GM19193 (cell line): ENCODE data around the gene HMGA1.

Experiments used
- POLR2A ChIP-seq: IDR thresholded peaks from 4 replicates; pipeline ENCODE4 v1.6.1; 2011; ENCODE audit not compliant: insufficient read depth, insufficient read length; ENCODE audit errors: extremely low read depth

Gene HMGA1

DNA sequence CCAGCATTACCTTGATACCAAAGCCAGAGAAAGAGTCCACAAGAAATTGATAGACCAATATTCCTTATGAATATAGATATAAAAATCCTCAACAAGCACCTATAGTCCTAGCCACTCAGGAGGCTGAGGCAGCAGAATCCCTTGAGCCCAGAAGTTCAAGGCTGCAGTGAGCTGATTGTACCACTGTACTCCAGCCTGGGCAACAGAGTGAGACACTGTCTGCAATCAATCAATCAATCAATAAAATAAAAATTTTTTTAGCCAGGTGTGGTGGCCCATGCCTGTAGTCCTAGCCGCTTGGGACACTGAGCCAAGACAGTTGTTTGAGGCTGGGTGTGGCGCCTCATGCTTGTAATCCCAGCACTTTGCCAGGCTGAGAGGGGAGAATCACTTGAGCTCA is 31.1 kb downstream of the HMGA1 start:
- TF ChIP-seq POLR2A: no peak

GRCh38 chr6:34272013-34272926 is 35.6 kb downstream of the HMGA1 start:
- TF ChIP-seq POLR2A: no peak

DNA sequence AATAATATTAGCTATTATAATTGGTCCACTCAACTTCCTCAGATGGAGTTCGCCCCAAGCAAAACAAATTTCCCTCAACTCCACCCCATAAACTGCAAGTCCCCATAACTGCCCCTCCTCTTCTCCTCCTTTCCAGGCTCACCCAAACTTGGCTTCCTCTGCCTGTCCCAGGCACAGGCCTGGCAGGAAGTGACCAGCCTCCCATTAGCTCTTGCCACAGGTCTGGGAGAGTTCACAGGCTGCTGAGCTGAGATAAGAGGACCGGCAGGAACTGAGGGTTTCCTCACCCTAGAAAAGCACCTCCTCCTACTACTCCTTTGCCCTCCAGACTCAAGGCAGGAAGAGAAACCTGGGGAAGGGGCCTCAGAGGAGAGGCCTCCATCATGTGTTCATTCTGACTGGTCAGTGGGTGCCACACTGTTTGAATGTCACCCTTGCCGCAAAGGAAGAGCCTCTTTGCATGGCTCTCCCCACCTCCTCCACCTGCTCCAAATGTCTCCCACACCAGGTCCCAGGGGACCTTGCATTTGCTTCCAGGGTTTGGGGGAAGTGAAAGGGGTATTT is 36.7 kb downstream of the HMGA1 start:
- TF ChIP-seq POLR2A: no peak

DNA sequence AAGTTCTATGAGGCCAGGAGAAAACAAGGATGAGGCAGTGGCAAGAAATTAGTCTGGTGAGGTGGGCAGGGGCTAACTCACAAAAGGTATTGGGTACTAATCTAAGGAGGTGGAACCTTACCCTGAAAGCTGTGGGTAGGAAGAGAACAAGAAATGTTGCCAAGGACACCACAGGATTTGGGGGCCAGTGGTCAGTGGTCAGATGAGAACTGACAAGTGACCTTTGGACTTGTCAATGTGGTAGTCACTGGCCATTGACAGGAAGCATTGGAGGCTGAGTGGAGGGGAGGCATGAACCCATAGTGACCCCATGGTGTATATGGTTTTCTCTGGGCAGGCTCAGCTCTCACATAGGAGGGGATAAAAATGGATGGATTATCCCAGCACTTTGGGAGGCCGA is 37.5 kb downstream of the HMGA1 start:
- no peak for TF ChIP-seq POLR2A

- TF ChIP-seq POLR2A: no peak
Measured at GRCh38 chr6:34275128-34275804, 38.6 kb downstream of the HMGA1 start.

DNA sequence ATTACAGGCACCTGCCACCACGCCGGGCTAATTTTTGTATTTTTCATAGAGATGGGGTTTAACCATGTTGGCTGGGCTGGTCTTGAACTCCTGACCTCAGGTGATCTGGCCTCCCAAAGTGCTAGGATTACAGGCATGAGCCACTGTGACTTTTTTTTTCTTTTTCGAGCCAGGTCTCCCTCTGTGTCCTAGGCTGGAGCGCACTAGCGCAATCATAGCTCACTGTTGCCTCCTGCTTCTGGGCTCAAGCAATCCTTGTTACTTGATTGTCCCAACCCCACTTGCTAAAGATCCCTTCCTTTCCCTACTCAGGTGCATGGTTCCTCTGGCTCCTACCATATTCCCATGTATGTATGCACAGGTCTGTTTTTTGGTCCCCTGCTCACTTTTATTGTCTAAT is 39.5 kb downstream of the HMGA1 start:
- no peak for TF ChIP-seq POLR2A

GRCh38 chr6:34276881-34277762 is 40.4 kb downstream of the HMGA1 start:
- no peak for TF ChIP-seq POLR2A

DNA sequence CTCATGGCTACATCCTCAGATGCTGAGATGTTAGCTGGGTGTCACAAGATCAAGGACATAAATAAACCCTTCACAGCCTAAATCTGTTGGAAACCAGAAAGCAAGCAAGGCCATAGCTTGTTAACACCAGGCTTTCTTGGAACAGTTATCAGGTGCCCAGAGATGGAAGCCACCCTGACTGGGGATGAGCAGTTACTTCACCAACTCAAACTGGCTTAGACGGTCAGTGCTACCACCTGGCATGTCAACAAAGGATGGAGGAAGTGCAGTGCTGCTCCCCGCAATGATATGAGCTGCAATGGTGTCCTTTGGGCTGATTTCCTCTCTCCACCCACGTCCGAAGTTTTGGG is 41.1 kb downstream of the HMGA1 start:
- TF ChIP-seq POLR2A: no peak

DNA sequence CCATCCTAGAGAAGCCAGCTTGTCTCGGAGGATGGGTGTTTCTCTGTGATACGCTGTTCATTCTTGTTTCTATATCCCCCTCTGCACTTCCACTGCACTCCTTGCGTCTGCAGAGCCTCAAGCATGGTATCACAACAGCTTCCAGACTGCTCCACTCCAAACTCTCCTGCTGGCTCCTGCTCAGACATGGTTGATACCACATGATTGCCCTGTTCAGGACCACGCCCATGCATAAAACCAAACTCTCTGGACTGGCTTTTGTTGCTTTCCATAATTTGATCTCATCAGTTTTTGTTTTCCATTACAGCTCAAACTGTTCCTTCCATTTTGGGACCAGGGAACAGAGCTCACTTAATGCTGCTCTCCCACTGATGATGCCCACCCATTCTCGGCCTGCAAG is 42.2 kb downstream of the HMGA1 start:
- TF ChIP-seq POLR2A: no peak

GRCh38 chr6:34280216-34280615 is 43.5 kb downstream of the HMGA1 start:
- TF ChIP-seq POLR2A: no peak

DNA sequence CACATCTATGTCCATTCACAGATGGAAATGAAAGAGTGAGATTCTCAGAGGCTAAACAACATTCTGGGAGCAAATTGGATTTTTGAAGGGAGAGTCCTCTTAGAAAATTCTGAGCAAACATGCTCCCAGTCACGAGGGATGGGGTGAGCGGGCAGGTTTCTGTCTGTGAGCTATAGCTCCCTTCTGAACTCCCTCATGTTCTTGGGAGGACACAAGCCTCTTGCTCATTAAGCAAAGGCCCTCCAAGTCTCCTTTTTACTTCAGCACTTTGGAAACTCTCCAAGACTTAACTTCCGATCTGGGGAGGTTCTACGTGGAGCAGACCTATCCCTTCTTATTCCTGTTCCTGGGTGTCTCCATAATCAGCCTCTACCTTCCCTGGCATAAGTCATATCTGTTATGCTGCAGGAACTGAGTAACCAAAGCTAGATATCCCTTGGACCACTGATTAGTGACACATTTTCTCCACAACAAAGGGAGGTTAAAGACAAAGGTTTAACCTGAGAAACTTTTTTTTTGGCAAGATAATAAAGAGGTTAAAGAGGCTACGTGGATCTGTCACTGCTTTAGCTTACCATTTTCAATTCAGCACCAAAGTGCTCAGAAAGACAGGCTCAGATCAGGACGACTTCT is 45.1 kb downstream of the HMGA1 start:
- no peak for TF ChIP-seq POLR2A

- TF ChIP-seq POLR2A: no peak
Measured at GRCh38 chr6:34284563-34285447, 48.1 kb downstream of the HMGA1 start.

DNA sequence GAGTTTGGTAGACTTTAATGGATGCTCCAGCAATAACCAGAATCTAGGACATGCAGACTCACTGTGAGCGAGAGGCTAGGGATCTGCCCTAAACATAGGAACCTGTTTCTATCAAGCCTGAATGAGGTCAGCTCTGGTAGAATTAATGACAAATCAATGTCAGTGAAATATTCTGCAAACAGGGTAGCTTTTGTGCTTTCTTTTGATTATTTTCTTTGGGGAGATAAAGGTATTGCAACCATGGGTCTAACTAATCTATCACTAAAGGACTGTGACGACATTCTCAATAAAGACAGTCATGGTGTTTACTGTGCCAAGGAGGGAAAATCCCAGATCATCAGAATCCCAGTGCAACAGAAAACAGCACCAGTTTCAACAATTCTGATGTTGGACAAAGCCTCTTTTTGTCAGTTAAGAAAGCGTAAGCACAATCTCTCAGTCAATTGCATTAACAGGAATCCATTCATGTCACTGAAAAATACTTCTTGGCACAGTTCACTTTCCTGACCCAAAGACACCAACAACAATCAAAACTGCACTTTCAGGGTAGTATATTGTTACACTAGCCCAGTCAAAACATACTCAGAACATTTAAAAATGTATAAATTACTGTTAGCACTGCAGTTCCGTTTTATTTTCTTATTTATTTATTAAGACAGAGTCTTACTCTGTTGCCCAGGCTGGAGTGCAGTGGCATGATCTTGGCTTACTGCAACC is 48.9 kb downstream of the HMGA1 start:
- no peak for TF ChIP-seq POLR2A
